Skeletal muscle satellite cell (primary cell): ENCODE results near the gene PACSIN2.
"Not testable (repeated sequence)": the region's sequence is repeated elsewhere in the genome, so short reads cannot be mapped to it uniquely, and the experiment has no call there.

Experiments
- H3K27me3 ChIP-seq: 2 replicates; pipeline ENCODE4 v1.7.0; 2013; ENCODE audit warnings: low read length; ENCODE audit not compliant: control insufficient read depth, insufficient read depth
- H3K36me3 ChIP-seq: 2 replicates; pipeline ENCODE4 v1.7.0; 2013; ENCODE audit warnings: mild to moderate bottlenecking, control low read depth, low read length; ENCODE audit not compliant: insufficient read depth
- H3K4me1 ChIP-seq: 2 replicates; pipeline ENCODE4 v1.7.0; 2013; ENCODE audit warnings: low read length; ENCODE audit not compliant: control insufficient read depth, insufficient read depth
- H3K4me2 ChIP-seq: 2 replicates; pipeline ENCODE4 v1.7.0; 2013; ENCODE audit warnings: mild to moderate bottlenecking, low read length
- H3K4me3 ChIP-seq: 2 replicates; pipeline ENCODE4 v1.7.0; 2013; ENCODE audit warnings: low read length
- H3K9ac ChIP-seq: 2 replicates; pipeline ENCODE4 v1.7.0; 2013; ENCODE audit warnings: mild to moderate bottlenecking, low read depth, low read length, moderate library complexity
- H3K9me3 ChIP-seq: replicated peaks from 2 replicates; pipeline ENCODE4 v1.7.0; 2013; ENCODE audit warnings: mild to moderate bottlenecking, control low read depth, low read length

The PACSIN2 gene

DNA sequence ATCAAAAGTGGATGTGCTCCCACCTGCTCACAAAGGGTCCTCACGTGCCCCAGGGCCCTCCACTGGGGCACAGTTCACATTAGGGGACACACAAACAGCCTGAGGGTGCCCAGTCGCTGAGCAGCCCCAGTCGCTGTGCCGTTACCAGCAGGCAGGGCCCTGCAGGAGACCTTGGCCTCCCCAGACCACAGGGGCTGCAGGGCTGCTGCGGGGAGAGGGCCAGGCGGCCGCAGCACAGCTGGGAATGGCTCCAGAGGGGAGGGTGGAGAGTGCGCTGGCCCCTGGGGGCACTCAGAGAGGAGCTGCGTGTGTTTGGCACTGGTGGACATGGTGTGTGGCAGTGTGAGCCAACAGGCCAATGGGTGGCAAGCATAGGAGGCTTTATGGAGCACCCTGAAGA, 20.3 kb upstream of the PACSIN2 start:
- Histone ChIP-seq H3K4me1 (peaks cover 13% of the 10 kb centered on the region), H3K36me3 (no peaks in the 10 kb centered on the region), H3K9me3 (no peaks in the 10 kb centered on the region), H3K4me2 (no peak overlapping the region), H3K27me3 (no peaks in the 10 kb centered on the region), H3K9ac (no peak overlapping the region), H3K4me3 (no peak overlapping the region)

DNA sequence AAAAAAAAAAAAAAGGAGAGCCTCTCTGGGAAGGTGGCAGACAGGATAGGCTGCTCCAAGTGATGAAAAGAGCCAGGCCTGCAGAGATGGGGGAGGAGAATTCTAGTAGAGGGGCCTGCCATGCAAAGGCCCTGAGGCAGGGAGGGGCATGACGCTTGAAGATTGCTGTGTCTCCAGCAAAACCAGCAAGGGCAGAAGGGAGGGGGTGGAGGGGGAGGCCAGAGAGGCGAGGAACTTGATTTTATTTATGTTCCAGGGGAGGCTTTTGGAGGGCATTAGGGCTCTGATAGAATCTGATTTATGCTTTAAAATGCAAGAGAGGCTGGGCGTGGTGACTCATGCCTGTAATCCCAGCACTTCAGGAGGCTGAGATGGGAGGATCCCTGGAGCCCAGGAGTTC, 16.7 kb upstream of the PACSIN2 start:
- H3K4me1 ChIP-seq, result peaks cover 18% of the 10 kb centered on the region
- H3K9ac ChIP-seq, result no peak overlapping the region
- no peaks in the 10 kb centered on the region for H3K27me3 ChIP-seq
- H3K4me3 ChIP-seq, result no peak overlapping the region
- H3K36me3 ChIP-seq, result no peaks in the 10 kb centered on the region
- H3K9me3 ChIP-seq, result no peaks in the 10 kb centered on the region
- no peak overlapping the region for H3K4me2 ChIP-seq

DNA sequence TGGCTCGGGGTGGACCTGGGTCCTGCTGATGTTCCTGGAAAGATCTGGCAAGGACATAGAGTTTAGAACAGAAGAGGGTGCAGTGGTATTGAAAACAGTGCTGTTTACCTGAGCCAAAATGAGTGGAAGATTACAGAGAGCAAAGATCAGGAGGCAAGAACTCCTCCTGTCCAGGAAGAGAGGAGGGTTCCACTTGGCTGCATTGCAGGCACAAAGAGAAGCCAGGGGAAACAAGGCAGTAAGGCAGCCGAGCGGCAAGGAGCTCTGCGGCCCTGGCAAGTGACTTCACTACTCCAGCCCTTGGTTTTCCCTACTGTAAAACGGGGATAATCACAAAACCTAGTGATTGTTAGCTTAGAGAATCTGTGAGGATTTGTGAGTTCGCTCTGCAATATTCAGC, 3.7 kb upstream of the PACSIN2 start:
- Histone ChIP-seq H3K4me2 (no peak overlapping the region), H3K4me1 (peaks cover 8% of the 10 kb centered on the region), H3K36me3 (no peaks in the 10 kb centered on the region), H3K9me3 (no peaks in the 10 kb centered on the region), H3K9ac (no peak overlapping the region), H3K27me3 (no peaks in the 10 kb centered on the region), H3K4me3 (no peak overlapping the region)

DNA sequence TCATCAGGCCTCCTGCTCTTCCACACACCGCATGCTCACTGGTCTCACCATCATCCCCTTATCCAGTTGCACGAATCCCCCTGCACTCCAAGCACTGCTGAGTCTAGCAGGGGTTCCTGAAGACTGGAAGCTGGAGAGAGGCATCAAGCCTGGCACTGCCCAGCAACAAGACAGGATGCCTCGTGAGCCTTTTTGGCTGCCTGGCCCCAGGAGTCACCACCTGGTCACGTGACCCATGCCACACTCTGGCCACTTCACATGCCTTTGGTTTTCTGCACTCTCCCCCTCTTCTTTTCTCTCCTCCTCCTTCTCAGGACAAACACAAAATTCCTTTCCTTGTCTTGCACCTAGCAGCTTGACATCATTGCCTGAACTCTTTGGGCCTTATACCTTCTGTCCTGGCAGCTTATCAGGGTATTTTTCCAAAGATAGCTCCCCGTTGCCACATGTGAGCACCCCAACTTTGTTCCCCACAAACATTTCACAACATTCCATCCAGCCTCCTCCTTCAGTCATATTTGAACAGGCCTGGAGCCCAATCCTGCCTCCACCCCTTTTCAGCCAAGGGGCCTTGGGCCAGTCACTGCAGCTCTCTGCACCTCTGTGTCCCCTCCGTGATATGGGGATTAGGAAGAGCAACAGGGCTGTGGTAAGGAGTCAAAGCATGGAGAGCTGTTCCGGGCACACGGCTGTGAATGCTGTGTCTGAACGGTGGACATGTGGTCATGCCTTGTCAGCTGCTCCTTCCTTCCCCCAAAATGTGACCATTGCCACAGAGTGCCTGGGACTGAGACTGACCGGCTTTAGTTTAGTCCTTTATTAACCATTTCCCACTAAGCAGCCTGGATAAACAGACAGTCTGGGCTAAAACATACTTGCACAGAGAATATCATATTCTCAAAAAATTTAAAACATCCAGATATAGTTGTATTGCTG, 2.8 kb upstream of the PACSIN2 start:
- H3K36me3 ChIP-seq, result no peaks in the 10 kb centered on the region
- H3K4me1 ChIP-seq, result peaks cover 13% of the 10 kb centered on the region
- no peak overlapping the region for H3K4me2 ChIP-seq
- no peaks in the 10 kb centered on the region for H3K27me3 ChIP-seq
- H3K9me3 ChIP-seq, result no peaks in the 10 kb centered on the region
- no peak overlapping the region for H3K4me3 ChIP-seq
- H3K9ac ChIP-seq, result no peak overlapping the region

DNA sequence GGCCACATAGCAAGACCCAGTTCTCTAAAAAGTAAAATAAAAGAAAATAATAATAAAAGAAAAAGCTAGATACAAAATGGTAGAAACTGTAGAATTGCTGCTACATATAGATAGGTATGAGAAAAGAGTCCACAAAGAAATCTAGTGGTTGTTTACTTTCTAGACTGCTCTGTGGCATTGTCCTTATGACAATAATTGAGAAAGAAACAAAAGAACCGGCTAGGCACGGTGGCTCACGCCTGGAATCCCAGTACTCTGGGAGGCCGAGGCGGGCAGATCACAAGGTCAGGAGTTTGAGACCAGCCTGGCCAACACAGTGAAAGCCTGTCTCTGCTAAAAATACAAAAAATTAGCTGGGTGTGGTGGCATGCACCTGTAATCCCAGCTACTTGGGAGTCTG, 1.2 kb upstream of the PACSIN2 start:
- H3K9me3 ChIP-seq, H3K4me3 ChIP-seq, H3K27me3 ChIP-seq, H3K36me3 ChIP-seq, H3K4me2 ChIP-seq, H3K9ac ChIP-seq: not testable (repeated sequence)
- H3K4me1 ChIP-seq, result peaks cover 13% of the 10 kb centered on the region

DNA sequence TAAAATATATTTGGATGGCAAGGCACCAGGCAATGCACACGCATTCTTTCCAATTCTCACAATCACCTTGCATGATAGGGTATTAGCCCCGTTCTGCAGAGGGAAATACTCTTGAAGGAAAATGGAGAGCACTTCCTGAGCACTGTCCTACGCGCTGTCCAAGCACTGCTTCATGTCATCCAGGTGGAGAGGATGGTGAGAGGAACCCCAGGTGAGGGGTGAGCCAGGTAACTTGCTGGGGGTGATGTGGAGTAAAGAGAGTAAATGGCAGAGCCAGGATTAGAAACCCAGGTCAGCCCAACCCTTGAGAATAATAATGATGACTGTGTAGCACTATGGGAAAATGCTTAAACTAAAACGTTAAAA, 711 bp upstream of the PACSIN2 start:
- Histone ChIP-seq H3K4me3 (peak overlapping the region; percentile 83), H3K9ac (peak overlapping the region; percentile 69)

DNA sequence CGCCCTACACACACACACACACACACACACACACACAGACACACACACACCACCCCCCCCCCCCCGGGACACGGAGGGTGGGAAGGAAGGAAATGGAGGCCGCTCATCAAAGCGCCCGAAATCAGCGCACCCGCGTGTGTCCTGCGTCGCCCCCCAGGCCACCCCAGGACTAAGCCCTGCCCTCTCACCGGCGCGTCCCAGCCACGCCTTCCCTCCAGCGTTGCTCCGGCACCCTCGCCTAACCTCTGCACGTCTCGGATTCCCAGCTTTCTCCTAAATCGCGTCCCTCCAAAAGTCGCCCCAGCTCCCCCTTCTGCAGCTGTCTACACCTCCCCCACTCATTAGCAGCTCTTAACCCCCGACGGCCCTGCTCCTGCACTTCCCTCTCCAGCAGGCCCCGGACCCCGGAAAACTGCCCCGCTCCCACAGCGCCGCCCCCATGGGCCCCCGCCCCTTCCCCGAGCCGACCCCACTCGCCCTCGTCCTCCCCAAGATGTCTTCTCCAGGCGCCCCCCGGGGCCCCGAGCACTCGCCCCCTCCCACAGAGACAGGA, 557 bp downstream of the PACSIN2 start:
- Histone ChIP-seq H3K4me3 (peak overlapping the region; percentile 96), H3K27me3 (no peaks in the 10 kb centered on the region), H3K9ac (peak overlapping the region; percentile 90), H3K4me2 (peak overlapping the region; percentile 96), H3K4me1 (peaks cover 14% of the 10 kb centered on the region), H3K9me3 (no peaks in the 10 kb centered on the region), H3K36me3 (no peaks in the 10 kb centered on the region)

More for the DNA sequence above, 711 bp upstream of the PACSIN2 start:
- Histone ChIP-seq H3K4me2 (peak overlapping the region; percentile 98), H3K9me3 (no peaks in the 10 kb centered on the region), H3K36me3 (no peaks in the 10 kb centered on the region), H3K4me1 (peaks cover 13% of the 10 kb centered on the region), H3K27me3 (no peaks in the 10 kb centered on the region)

DNA sequence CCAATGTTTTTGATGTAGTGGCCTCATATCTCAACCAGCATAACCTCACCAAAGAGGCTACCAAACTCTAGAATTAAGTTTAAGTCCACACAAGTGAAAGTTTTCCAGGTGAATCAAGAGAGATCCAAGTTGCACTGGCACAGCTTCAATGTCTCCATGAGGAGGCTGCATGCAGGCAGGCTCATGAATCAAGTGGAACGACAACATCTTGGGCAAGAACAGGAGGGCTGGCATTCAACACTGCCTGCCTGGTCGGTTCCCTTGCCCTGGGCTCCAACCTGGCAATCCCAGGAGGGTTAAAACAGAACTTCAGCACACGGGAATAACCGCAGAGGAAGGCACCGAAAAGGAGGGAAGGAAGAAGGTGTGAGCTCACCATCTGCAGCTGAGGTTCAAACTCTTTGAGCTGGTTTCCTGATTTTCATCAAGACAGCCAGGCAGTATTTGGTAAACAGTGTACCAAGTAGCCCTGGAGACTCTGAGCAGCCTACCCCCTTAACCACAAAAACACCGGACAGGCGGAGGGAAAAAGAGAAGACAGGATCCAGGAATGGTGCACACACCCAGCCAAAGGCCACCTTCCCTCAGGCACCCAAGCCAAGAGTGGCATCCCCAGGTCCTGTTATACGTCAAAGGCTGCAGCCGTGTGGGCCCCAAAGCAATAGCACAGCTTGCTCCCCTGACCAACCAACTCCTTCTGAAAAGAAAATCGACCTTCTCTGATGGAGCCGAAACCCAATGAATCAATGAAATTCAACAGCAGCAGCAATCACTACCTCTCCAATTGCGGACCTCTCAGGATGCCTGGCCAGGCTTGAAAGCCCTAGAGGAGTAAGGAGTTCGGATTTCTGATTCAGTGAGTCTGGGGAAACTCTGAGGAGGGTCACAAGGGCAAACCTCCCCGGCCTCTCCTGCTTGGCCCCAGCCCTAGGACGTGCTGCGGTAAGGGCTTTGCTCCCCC, 1.3 kb downstream of the PACSIN2 start:
- Histone ChIP-seq H3K36me3 (no peaks in the 10 kb centered on the region), H3K27me3 (no peaks in the 10 kb centered on the region), H3K4me2 (peak overlapping the region; percentile 96), H3K9ac (peak overlapping the region; percentile 90), H3K4me1 (peaks cover 22% of the 10 kb centered on the region), H3K9me3 (no peaks in the 10 kb centered on the region), H3K4me3 (peak overlapping the region; percentile 96)

DNA sequence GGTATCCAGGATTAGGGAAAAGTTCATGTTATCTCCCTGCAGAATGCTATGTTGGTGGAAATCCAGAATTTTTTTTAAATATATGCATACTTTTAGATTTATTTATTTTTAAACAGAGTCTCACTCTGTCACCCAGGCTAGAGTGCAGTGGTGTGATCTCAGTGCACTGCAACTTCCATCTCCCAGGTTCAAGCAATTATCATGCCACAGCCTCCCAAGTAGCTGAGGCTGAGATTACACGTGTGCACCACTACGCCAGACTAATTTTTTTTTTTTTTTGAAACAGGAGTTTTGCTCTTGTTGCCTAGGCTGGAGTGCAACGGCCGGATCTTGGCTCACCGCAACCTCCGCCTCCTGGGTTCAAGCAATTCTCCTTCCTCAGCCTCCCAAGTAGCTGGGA, 2.6 kb downstream of the PACSIN2 start:
- Histone ChIP-seq H3K9ac (no peak overlapping the region), H3K36me3 (no peaks in the 10 kb centered on the region), H3K9me3 (no peaks in the 10 kb centered on the region), H3K27me3 (no peaks in the 10 kb centered on the region), H3K4me3 (no peak overlapping the region), H3K4me1 (peaks cover 34% of the 10 kb centered on the region), H3K4me2 (no peak overlapping the region)

DNA sequence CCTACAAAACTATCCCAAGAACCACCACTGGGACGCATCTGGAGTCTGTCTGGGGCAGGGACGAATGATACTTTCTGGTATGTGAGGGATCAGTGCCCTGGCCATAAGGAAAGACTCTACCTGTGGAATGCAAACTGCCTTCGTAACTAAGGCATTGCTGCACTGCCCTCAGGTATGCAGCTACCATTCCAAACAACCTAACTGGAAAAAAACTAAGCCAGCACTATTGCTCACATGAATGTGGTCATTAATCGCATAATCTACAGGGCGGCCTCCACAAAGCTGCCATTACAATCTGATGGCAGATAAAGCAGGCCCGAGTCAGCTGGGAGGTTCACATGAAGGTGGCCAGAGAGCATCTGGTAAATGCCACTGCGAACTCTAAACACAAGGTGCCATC, 3.9 kb downstream of the PACSIN2 start:
- H3K27me3 ChIP-seq, result no peaks in the 10 kb centered on the region
- no peaks in the 10 kb centered on the region for H3K36me3 ChIP-seq
- no peak overlapping the region for H3K4me3 ChIP-seq
- H3K9me3 ChIP-seq, result no peaks in the 10 kb centered on the region
- no peak overlapping the region for H3K4me2 ChIP-seq
- no peak overlapping the region for H3K9ac ChIP-seq
- H3K4me1 ChIP-seq, result peaks cover 39% of the 10 kb centered on the region

DNA sequence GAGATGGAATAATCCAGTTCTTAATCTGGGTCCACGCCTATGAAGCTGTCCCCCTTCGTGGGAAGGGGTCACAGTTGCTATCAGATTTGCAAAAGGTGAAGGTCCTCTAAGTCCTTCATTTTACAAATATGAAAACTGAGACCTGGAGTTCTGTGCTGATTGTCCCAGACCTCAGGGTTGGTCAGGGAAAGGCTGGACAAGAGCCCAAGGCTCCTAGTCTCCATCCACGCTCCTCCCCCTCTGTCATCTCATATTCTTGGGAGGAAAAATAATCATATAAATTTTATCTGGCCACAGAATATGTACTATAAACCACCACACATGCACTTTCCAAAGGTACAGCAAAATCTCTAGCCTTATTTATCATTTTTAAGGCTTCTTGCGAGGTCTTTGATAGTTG, 5.5 kb downstream of the PACSIN2 start:
- Histone ChIP-seq H3K27me3 (no peaks in the 10 kb centered on the region), H3K4me3 (no peak overlapping the region), H3K4me1 (peaks cover 45% of the 10 kb centered on the region)

More for the DNA sequence above, 5.5 kb downstream of the PACSIN2 start:
- H3K36me3 ChIP-seq, result no peaks in the 10 kb centered on the region
- H3K9ac ChIP-seq, result no peak overlapping the region
- no peak overlapping the region for H3K4me2 ChIP-seq
- H3K9me3 ChIP-seq, result no peaks in the 10 kb centered on the region
